Neuronal stem cell (in vitro differentiated cells): ENCODE data around the gene PPARG.

Experiments used
- DNase-seq: peaks from one replicate; pipeline ENCODE4 v3.0.0-alpha.2; 2013; ENCODE audit warnings: low spot score
- H2AFZ ChIP-seq: one replicate; pipeline ENCODE4 v1.6.1; 2013; ENCODE audit warnings: mild to moderate bottlenecking, low read length, inconsistent platforms
- H2AK5ac ChIP-seq: 2 replicates; pipeline ENCODE4 v1.6.1; 2013; ENCODE audit warnings: low read depth, mild to moderate bottlenecking, inconsistent platforms, low read length, moderate library complexity, mixed read lengths
- H2BK120ac ChIP-seq: 2 replicates; pipeline ENCODE4 v1.6.1; 2013; ENCODE audit warnings: low read depth, mild to moderate bottlenecking, inconsistent platforms, low read length, moderate library complexity, mixed read lengths
- H2BK12ac ChIP-seq: one replicate; pipeline ENCODE4 v1.6.1; 2013; ENCODE audit warnings: low read length, inconsistent platforms
- H2BK15ac ChIP-seq: 2 replicates; pipeline ENCODE4 v1.6.1; 2013; ENCODE audit warnings: mild to moderate bottlenecking, low read length, inconsistent platforms, mixed read lengths
- H2BK5ac ChIP-seq: one replicate; pipeline ENCODE4 v1.6.1; 2013; ENCODE audit warnings: inconsistent platforms, mild to moderate bottlenecking, low read length, moderate library complexity
- H3K14ac ChIP-seq: one replicate; pipeline ENCODE4 v1.6.1; 2013; ENCODE audit warnings: low read length, inconsistent platforms
- H3K18ac ChIP-seq: 2 replicates; pipeline ENCODE4 v1.6.1; 2013; ENCODE audit warnings: low read length, inconsistent platforms
- H3K23ac ChIP-seq: 2 replicates; pipeline ENCODE4 v1.6.1; 2013; ENCODE audit warnings: low read depth, mild to moderate bottlenecking, mixed read lengths, low read length, inconsistent platforms; ENCODE audit not compliant: poor library complexity
- H3K27ac ChIP-seq: replicated peaks from 3 replicates; pipeline ENCODE4 v1.5.1; 2013; ENCODE audit warnings: low read length, inconsistent platforms
- H3K27me3 ChIP-seq, 3 experiments: 2 replicates each; pipeline ENCODE4 v1.6.1; 2013; ENCODE audit warnings: low read length in 3 of 3, mild to moderate bottlenecking in 2 of 3, inconsistent platforms in 1 of 3, low read depth in 1 of 3, mixed read lengths in 1 of 3, moderate library complexity in 1 of 3; ENCODE audit not compliant: control insufficient read depth in 3 of 3, insufficient read depth in 3 of 3
- H3K36me3 ChIP-seq, 2 donors: replicated peaks in 1 of 2; 2 replicates each; pipeline ENCODE4 v1.6.1; 2013; ENCODE audit warnings: low read length in 2 of 2; ENCODE audit not compliant: control insufficient read depth in 2 of 2, insufficient read depth in 2 of 2
- H3K4ac ChIP-seq: 2 replicates; pipeline ENCODE4 v1.6.1; 2013; ENCODE audit warnings: inconsistent platforms, mild to moderate bottlenecking, low read length, moderate library complexity
- H3K4me1 ChIP-seq, 2 donors: 1 replicate in 1 of 2; 2 replicates in 1 of 2; pipeline ENCODE4 v1.6.1; 2013; ENCODE audit warnings: low read length in 2 of 2, low read depth in 1 of 2; ENCODE audit not compliant: control insufficient read depth in 2 of 2, insufficient read depth in 1 of 2
- H3K4me2 ChIP-seq: one replicate; pipeline ENCODE4 v1.6.1; 2013; ENCODE audit warnings: mild to moderate bottlenecking, low read length, inconsistent platforms; ENCODE audit not compliant: insufficient read depth, poor library complexity, severe bottlenecking
- H3K4me3 ChIP-seq, 2 donors: 2 replicates each; pipeline ENCODE4 v1.5.1; 2013; ENCODE audit warnings: low read length in 2 of 2, mild to moderate bottlenecking in 2 of 2, inconsistent platforms in 1 of 2, moderate library complexity in 1 of 2
- H3K79me1 ChIP-seq: one replicate; pipeline ENCODE4 v1.6.1; 2013; ENCODE audit warnings: low read depth, mild to moderate bottlenecking, inconsistent platforms, low read length, moderate library complexity
- H3K9ac ChIP-seq: one replicate; pipeline ENCODE4 v1.6.1; 2013; ENCODE audit warnings: mild to moderate bottlenecking, low read depth, low read length, inconsistent platforms; ENCODE audit not compliant: poor library complexity
- H3K9me3 ChIP-seq, 2 donors: replicated peaks in 1 of 2; 2 replicates each; pipeline versions ENCODE3 to v1.6.1; 2013; ENCODE audit warnings: low read length in 2 of 2, mild to moderate bottlenecking in 2 of 2, inconsistent platforms in 1 of 2, low read depth in 1 of 2, mixed read lengths in 1 of 2, moderate library complexity in 1 of 2; ENCODE audit not compliant: control insufficient read depth in 2 of 2, insufficient read depth in 1 of 2
- H4K8ac ChIP-seq: one replicate; pipeline ENCODE4 v1.6.1; 2013; ENCODE audit warnings: low read depth, mild to moderate bottlenecking, inconsistent platforms, low read length, moderate library complexity
- H4K91ac ChIP-seq: one replicate; pipeline ENCODE4 v1.6.1; 2013; ENCODE audit warnings: low read length, low read depth, mild to moderate bottlenecking, inconsistent platforms; ENCODE audit not compliant: poor library complexity
- WGBS, 2 donors: extraction: QIAGEN DNeasy Blood & Tissue Kit; methylation state at CpG; one replicate each; pipeline ENCODE4 v1.1.7; 2013; ENCODE audit warnings: missing lambda C conversion rate in 2 of 2, mixed read lengths in 1 of 2; ENCODE audit not compliant: insufficient read length in 2 of 2, insufficient replicate concordance in 1 of 2; ENCODE audit errors: extremely low coverage in 2 of 2; 5-methylcytosine and 5-hydroxymethylcytosine counted together

Gene PPARG

GRCh38 chr3:12266038-12266437 lies 22.8 kb upstream of the PPARG start:
- no CpG with 5 or more reads among the region's 5 CpGs for WGBS, 2 donors
- no peak overlapping the region for H4K91ac ChIP-seq
- no peak overlapping the region for H2BK12ac ChIP-seq
- H2BK15ac ChIP-seq, result no peak overlapping the region
- no peak overlapping the region for H2AFZ ChIP-seq
- H2BK5ac ChIP-seq, result no peak overlapping the region
- no peak overlapping the region for H3K4ac ChIP-seq
- H3K27ac ChIP-seq, result no peak overlapping the region
- no peaks in the 10 kb centered on the region for H3K27me3 ChIP-seq
- no peaks in the 10 kb centered on the region for H3K4me1 ChIP-seq
- H2BK120ac ChIP-seq, result no peak overlapping the region
- H3K36me3 ChIP-seq, result no peaks in the 10 kb centered on the region
- no peak overlapping the region for H3K9ac ChIP-seq
- H3K79me1 ChIP-seq, result no peaks in the 10 kb centered on the region
- H3K23ac ChIP-seq, result no peak overlapping the region
- H3K4me3 ChIP-seq, result no peak overlapping the region
- no peak overlapping the region for H3K18ac ChIP-seq
- no peak overlapping the region for H3K14ac ChIP-seq
- no peaks in the 10 kb centered on the region for H3K9me3 ChIP-seq
- no peak overlapping the region for H2AK5ac ChIP-seq
- H4K8ac ChIP-seq, result no peak overlapping the region
- H3K4me2 ChIP-seq, result no peak overlapping the region
- DNase-seq, result no peak

- Histone ChIP-seq H2BK5ac (no peak overlapping the region), H3K4ac (no peak overlapping the region), H2BK15ac (no peak overlapping the region), H3K9me3 (no peaks in the 10 kb centered on the region), H2AFZ (no peak overlapping the region), H3K14ac (no peak overlapping the region), H2BK12ac (no peak overlapping the region), H3K9ac (no peak overlapping the region), H4K8ac (no peak overlapping the region), H3K18ac (no peak overlapping the region), H3K36me3 (no peaks in the 10 kb centered on the region), H3K79me1 (no peaks in the 10 kb centered on the region), H3K4me1 (no peaks in the 10 kb centered on the region), H3K27ac (no peak overlapping the region), H4K91ac (no peak overlapping the region), H3K4me3 (no peak overlapping the region), H3K27me3 (no peaks in the 10 kb centered on the region), H3K23ac (no peak overlapping the region), H2AK5ac (no peak overlapping the region), H2BK120ac (no peak overlapping the region), H3K4me2 (no peak overlapping the region)
- DNase-seq, result no peak
- no CpG with 5 or more reads among the region's 3 CpGs for WGBS, 2 donors
These were observed 21.4 kb upstream of the PPARG start for GRCh38 chr3:12267376-12268030.

GRCh38 chr3:12268049-12268735 lies 20.7 kb upstream of the PPARG start:
- no CpG with 5 or more reads among the region's 3 CpGs for WGBS, 2 donors
- no peak overlapping the region for H2BK5ac ChIP-seq

GRCh38 chr3:12270976-12271375 lies 17.9 kb upstream of the PPARG start:
- no peak for DNase-seq
- H3K27me3 ChIP-seq, result no peaks in the 10 kb centered on the region
- H3K27ac ChIP-seq, result no peak overlapping the region
- no CpG with 5 or more reads among the region's 5 CpGs for WGBS, 2 donors
- H2AFZ ChIP-seq, result no peak overlapping the region
- H3K14ac ChIP-seq, result no peak overlapping the region
- no peak overlapping the region for H2BK120ac ChIP-seq
- H3K36me3 ChIP-seq, result no peaks in the 10 kb centered on the region
- H2BK12ac ChIP-seq, result no peak overlapping the region
- no peak overlapping the region for H4K8ac ChIP-seq
- H3K9me3 ChIP-seq, result no peaks in the 10 kb centered on the region
- H2AK5ac ChIP-seq, result no peak overlapping the region
- no peaks in the 10 kb centered on the region for H3K4me1 ChIP-seq
- no peak overlapping the region for H3K4ac ChIP-seq
- H4K91ac ChIP-seq, result no peak overlapping the region
- H3K79me1 ChIP-seq, result no peaks in the 10 kb centered on the region
- no peak overlapping the region for H2BK15ac ChIP-seq
- no peak overlapping the region for H3K4me3 ChIP-seq
- no peak overlapping the region for H3K23ac ChIP-seq
- H3K18ac ChIP-seq, result no peak overlapping the region
- H3K9ac ChIP-seq, result no peak overlapping the region
- H3K4me2 ChIP-seq, result no peak overlapping the region
- H2BK5ac ChIP-seq, result no peak overlapping the region

More at GRCh38 chr3:12268049-12268735, 20.7 kb upstream of the PPARG start:
- DNase-seq, result no peak
- H3K27ac ChIP-seq, result no peak overlapping the region
- H3K4ac ChIP-seq, result no peak overlapping the region
- no peak overlapping the region for H2AFZ ChIP-seq
- H3K36me3 ChIP-seq, result no peaks in the 10 kb centered on the region
- H4K8ac ChIP-seq, result no peak overlapping the region
- H2BK15ac ChIP-seq, result no peak overlapping the region
- H3K23ac ChIP-seq, result no peak overlapping the region
- H2BK12ac ChIP-seq, result no peak overlapping the region
- no peaks in the 10 kb centered on the region for H3K79me1 ChIP-seq
- H3K4me1 ChIP-seq, result no peaks in the 10 kb centered on the region
- no peak overlapping the region for H3K18ac ChIP-seq
- H3K14ac ChIP-seq, result no peak overlapping the region
- H3K4me3 ChIP-seq, result no peak overlapping the region
- H4K91ac ChIP-seq, result no peak overlapping the region
- H2BK120ac ChIP-seq, result no peak overlapping the region
- no peak overlapping the region for H3K4me2 ChIP-seq
- H3K9ac ChIP-seq, result no peak overlapping the region
- no peaks in the 10 kb centered on the region for H3K27me3 ChIP-seq
- H3K9me3 ChIP-seq, result no peaks in the 10 kb centered on the region
- no peak overlapping the region for H2AK5ac ChIP-seq
